Parathyroid adenoma (tissue), 2 donors: ENCODE results near the gene CD33.
"Not testable (repeated sequence)": the region's sequence is repeated elsewhere in the genome, so short reads cannot be mapped to it uniquely, and the experiment has no call there.

Experiments used
- H2AFZ ChIP-seq: fragments of 300-600 bp; sonication (generic); one replicate; pipeline ENCODE4 v1.7.0; 2017; ENCODE audit warnings: antibody characterized with exemption, mild to moderate bottlenecking
- H3K27ac ChIP-seq: fragments of 300-600 bp; sonication (generic); one replicate; pipeline ENCODE4 v1.7.0; 2017
- H3K27me3 ChIP-seq: fragments of 300-600 bp; sonication (generic); one replicate; pipeline ENCODE4 v1.7.0; 2017; ENCODE audit warnings: low read length; ENCODE audit not compliant: control insufficient read depth, insufficient read depth
- H3K36me3 ChIP-seq: fragments of 300-600 bp; sonication (generic); one replicate; pipeline ENCODE4 v1.7.0; 2017; ENCODE audit warnings: low read length; ENCODE audit not compliant: control insufficient read depth, insufficient read depth
- H3K4me1 ChIP-seq: fragments of 300-600 bp; sonication (generic); one replicate; pipeline ENCODE4 v1.7.0; 2017; ENCODE audit warnings: control low read depth
- H3K4me2 ChIP-seq: fragments of 300-600 bp; sonication (generic); one replicate; pipeline ENCODE4 v1.7.0; 2017; ENCODE audit warnings: low read length
- H3K4me3 ChIP-seq: fragments of 300-600 bp; sonication (generic); one replicate; pipeline ENCODE4 v1.7.0; 2017; ENCODE audit warnings: low read depth, low read length
- H3K79me2 ChIP-seq: fragments of 300-600 bp; sonication (generic); one replicate; pipeline ENCODE4 v1.7.0; 2017; ENCODE audit warnings: control low read depth
- H3K9ac ChIP-seq: fragments of 300-600 bp; sonication (generic); one replicate; pipeline ENCODE4 v1.7.0; 2017; ENCODE audit warnings: mild to moderate bottlenecking
- H3K9me3 ChIP-seq: fragments of 300-600 bp; sonication (generic); one replicate; pipeline ENCODE4 v1.7.0; 2017; ENCODE audit warnings: low read length; ENCODE audit not compliant: control insufficient read depth
- CTCF ChIP-seq: fragments of 300-600 bp; sonication (generic); IDR thresholded peaks from one replicate; pipeline ENCODE4 v1.7.0; 2017; ENCODE audit warnings: antibody characterized with exemption, mild to moderate bottlenecking
- donor health status: primary hyperparathyroidism.

CD33 gene

GRCh38 chr19:51224898-51225393 is at the start of gene CD33:
TSS of gene CD33 (plus strand) at chr19:51225080. CDS start at chr19:51225119, 39 bp downstream.
- not testable (repeated sequence) for H3K79me2 ChIP-seq, H3K4me1 ChIP-seq, H3K27ac ChIP-seq, H3K4me2 ChIP-seq, H3K4me3 ChIP-seq, H3K9ac ChIP-seq, H3K27me3 ChIP-seq, H2AFZ ChIP-seq, H3K9me3 ChIP-seq, H3K36me3 ChIP-seq

GRCh38 chr19:51179256-51179655 is 45.6 kb upstream of the CD33 start:
- H3K4me3 ChIP-seq: no peak overlapping the region
- H2AFZ ChIP-seq: no peak overlapping the region
- no peaks in the 10 kb centered on the region for H3K4me1 ChIP-seq
- H3K4me2 ChIP-seq: no peak overlapping the region
- H3K36me3 ChIP-seq: no peaks in the 10 kb centered on the region
- no peaks in the 10 kb centered on the region for H3K27me3 ChIP-seq
- no peak overlapping the region for H3K27ac ChIP-seq
- no peaks in the 10 kb centered on the region for H3K9me3 ChIP-seq
- no peak overlapping the region for H3K9ac ChIP-seq
- TF ChIP-seq CTCF: no peak
- no peaks in the 10 kb centered on the region for H3K79me2 ChIP-seq

GRCh38 chr19:51181377-51181912 is 43.4 kb upstream of the CD33 start:
- no peak for TF ChIP-seq CTCF
- Histone ChIP-seq H3K27ac (no peak overlapping the region), H3K9me3 (no peaks in the 10 kb centered on the region), H3K4me2 (no peak overlapping the region), H3K4me1 (no peaks in the 10 kb centered on the region), H2AFZ (no peak overlapping the region), H3K79me2 (no peaks in the 10 kb centered on the region), H3K9ac (no peak overlapping the region), H3K36me3 (no peaks in the 10 kb centered on the region), H3K4me3 (no peak overlapping the region), H3K27me3 (no peaks in the 10 kb centered on the region)

GRCh38 chr19:51181913-51182419 is 42.9 kb upstream of the CD33 start:
- Histone ChIP-seq H3K4me1 (no peaks in the 10 kb centered on the region), H2AFZ (no peak overlapping the region), H3K27me3 (no peaks in the 10 kb centered on the region), H3K9me3 (no peaks in the 10 kb centered on the region), H3K9ac (no peak overlapping the region), H3K36me3 (no peaks in the 10 kb centered on the region), H3K4me3 (no peak overlapping the region), H3K79me2 (no peaks in the 10 kb centered on the region), H3K4me2 (no peak overlapping the region), H3K27ac (no peak overlapping the region)
- TF ChIP-seq CTCF: no peak

GRCh38 chr19:51183629-51184028 is 41.3 kb upstream of the CD33 start:
- TF ChIP-seq CTCF: no peak
- H3K36me3 ChIP-seq: no peaks in the 10 kb centered on the region
- no peak overlapping the region for H3K4me2 ChIP-seq
- H3K4me1 ChIP-seq: no peaks in the 10 kb centered on the region
- H3K27ac ChIP-seq: no peak overlapping the region
- no peaks in the 10 kb centered on the region for H3K79me2 ChIP-seq
- no peak overlapping the region for H2AFZ ChIP-seq
- no peaks in the 10 kb centered on the region for H3K27me3 ChIP-seq
- no peak overlapping the region for H3K4me3 ChIP-seq
- H3K9me3 ChIP-seq: no peaks in the 10 kb centered on the region
- H3K9ac ChIP-seq: no peak overlapping the region
